Gastrocnemius medialis (tissue), 4 donors: ENCODE results near the gene SURF2.

Experiments
- POLR2A ChIP-seq, 2 donors: fragments of 450-650 bp; IDR thresholded peaks; one replicate each; pipeline ENCODE4 v1.6.1; 2017; ENCODE audit warnings: antibody characterized with exemption in 2 of 2, mild to moderate bottlenecking in 2 of 2, moderate library complexity in 2 of 2
- TF ChIP-seq, protein P1 (sequence below), 5 experiments: fragments of 450-650 bp in 3 of 5; fragments of 200-600 bp in 2 of 5; sonication (generic) in 2 of 5; IDR thresholded peaks in 4 of 5; conservative IDR thresholded peaks in 1 of 5; 1 replicate in 4 of 5; 2 replicates in 1 of 5; pipeline ENCODE4 v1.5.1; 2016 to 2019; ENCODE audit warnings: antibody characterized with exemption in 5 of 5, mild to moderate bottlenecking in 3 of 5, moderate library complexity in 3 of 5

DNA sequence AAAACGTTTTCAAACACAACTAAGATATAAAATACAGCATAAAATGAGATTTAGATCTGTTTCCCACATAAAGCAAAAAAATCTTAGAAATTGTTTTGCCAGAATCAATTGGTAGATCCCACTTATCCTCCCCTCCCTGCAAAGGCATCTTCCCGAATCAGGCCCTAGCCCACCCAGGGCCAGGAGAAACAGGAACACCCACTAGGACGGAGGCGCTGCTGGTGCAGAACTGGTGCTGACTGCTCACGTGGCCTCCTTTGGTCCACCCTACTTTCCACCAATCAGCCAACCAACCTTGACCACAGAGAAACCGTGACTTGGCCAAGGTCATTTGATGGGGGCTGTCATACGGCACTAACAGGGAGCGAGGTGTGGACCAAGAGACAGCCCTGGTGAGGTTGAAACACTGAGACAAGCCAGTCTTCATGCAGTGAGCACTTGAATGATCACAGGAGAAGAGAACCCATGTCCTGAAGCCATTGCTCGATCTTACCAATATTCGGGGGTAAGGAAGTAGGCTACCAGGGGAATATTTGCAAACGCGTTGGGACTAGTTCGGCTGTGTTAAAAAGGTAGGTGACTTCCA is 5.2 kb downstream of the SURF2 start:
- TF ChIP-seq, protein P1, sequence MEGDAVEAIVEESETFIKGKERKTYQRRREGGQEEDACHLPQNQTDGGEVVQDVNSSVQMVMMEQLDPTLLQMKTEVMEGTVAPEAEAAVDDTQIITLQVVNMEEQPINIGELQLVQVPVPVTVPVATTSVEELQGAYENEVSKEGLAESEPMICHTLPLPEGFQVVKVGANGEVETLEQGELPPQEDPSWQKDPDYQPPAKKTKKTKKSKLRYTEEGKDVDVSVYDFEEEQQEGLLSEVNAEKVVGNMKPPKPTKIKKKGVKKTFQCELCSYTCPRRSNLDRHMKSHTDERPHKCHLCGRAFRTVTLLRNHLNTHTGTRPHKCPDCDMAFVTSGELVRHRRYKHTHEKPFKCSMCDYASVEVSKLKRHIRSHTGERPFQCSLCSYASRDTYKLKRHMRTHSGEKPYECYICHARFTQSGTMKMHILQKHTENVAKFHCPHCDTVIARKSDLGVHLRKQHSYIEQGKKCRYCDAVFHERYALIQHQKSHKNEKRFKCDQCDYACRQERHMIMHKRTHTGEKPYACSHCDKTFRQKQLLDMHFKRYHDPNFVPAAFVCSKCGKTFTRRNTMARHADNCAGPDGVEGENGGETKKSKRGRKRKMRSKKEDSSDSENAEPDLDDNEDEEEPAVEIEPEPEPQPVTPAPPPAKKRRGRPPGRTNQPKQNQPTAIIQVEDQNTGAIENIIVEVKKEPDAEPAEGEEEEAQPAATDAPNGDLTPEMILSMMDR (IDR thresholded peaks at IDR 0.05 in 4 of 5, conservative IDR thresholded peaks at IDR 0.05 in 1 of 5) = no peak
- TF ChIP-seq POLR2A (IDR thresholded peaks at IDR 0.05) = no peak
